SIG-M5 treated with dmso at 0.1 percent for 504 hours (cell line): ENCODE data around the gene ARHGAP22.
"Not testable (repeated sequence)": the region's sequence is repeated elsewhere in the genome, so short reads cannot be mapped to it uniquely, and the experiment has no call there.

ENCODE experiments used
- DNase-seq: peaks from one replicate; lab custom pipeline; 2025; ENCODE audit not compliant: unreplicated experiment; lab: John Stamatoyannopoulos, UW

The ARHGAP22 gene

DNA sequence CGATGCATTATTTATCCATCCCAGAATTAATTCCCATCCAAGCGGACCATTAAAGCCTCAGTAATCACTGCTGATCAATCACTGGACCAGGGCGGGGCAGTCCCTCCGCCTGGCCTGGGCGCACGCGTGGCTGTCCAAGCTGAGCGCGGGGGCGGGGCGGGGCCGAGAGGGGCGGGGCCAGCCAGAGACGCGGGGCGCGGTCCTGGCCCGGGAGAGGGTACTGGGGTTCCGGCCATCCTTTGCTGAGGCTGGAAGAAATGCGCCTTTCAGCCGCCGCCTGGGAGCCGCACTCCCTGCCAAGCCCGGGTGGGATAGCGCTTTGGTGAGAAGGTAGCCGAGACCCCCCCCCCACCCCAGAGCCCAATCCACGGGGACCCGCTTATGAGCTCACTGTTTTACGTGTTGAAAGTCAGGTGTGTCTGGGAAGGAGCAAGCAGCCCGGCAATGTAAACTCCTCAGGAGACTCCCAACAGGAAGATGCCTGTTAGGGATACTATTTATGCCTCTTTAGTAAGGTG, at the start of gene ARHGAP22:
TSS of gene ARHGAP22 (minus strand) at position 83 of the 518 bp plus-strand sequence. CDS start 277 bp downstream, outside the sequence.
- DNase-seq, result no peak

DNA sequence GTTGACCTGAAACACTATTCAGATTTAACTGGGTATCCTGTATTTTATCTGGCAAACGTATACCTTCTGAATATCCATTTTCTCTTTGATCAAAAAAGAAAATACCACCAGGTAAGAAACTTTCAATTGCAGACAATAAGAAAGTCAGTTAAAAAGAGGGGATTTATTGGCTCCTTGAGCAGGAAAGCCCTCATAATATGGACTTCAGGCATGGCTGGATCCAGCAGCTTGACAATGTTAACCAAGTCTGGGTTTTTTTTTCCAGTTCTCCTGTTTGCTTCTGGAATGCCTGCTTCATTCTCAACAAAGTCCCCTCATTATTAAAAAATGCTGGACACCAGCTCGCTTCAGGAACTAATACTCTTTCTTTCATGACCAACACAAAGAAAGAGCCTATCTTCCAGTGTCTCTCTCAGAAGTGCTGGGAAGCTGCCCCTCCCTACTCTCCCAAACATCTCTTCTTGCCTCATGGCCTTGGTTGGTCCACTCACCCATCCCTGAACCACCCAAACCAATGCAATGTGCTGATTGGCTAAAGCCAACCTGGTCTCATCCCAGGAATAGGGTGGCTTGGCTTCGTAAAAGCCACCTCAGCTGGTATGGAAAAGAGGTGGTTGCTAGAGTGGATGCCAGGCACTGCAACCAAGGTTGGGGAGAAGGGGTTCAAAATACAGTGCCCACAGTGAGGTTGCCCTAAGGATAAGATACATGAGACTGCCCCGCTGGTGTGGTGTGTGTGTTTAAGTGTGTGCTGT, 49.2 kb upstream of the ARHGAP22 start:
- DNase-seq, result no peak

DNA sequence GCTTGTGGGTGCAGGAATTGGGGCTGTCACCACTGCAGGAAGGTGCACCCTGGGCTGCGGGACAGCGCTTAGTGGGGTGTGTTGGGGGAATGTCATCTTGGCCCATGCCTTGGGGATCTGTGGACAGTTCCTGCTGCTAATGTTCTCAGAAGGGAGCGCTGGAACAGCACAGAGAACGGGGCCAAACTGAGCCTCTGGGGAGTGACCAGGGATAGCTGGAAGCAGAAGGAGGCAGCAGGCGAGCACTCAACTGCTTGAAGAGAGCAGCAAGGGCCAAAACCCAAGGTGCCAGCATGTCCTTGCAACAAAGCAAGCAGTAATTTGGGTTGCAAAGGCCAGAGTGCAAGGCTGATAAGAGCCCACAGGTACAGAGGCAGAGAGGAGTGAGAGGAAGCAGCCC, 48.5 kb upstream of the ARHGAP22 start:
- no peak for DNase-seq

DNA sequence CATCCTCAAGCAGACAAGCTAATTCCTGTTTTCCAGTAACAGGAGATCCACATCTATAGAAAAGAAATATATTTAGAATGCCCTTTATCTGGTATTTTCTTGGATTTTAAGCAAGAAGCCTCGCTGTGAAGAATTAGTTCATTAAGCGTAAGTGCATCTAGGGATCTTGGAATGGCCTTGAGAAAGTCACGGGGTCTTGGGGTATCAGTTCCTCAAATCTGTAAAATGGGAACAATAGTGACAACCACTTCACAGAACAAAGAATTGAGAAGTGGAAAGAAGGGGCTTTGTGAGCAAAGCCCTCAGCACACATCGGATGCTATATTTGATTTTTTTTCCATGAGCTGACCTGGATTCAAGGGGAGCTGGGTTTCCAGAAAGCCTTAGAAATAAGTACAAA, 47.5 kb upstream of the ARHGAP22 start:
- no peak for DNase-seq

DNA sequence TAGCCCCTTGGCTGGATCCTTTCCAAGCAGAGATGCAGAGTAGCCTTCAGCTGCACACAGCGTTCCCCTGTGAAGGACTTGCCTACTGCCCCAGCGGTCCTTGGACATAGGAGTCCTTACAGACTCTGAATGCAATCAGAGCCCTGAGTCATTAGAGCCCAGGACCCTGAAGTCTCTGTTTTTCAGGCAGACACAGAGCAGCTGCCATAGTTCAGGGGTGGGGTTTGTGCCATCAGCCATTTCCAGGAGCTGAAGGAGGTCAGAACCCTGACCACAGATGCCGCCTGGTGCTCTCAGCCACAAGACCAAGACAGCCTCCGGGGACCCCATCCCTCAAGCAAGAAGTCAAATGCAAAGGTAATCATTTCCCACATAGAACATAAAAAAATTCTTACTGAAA, 47.0 kb upstream of the ARHGAP22 start:
- DNase-seq, result no peak

DNA sequence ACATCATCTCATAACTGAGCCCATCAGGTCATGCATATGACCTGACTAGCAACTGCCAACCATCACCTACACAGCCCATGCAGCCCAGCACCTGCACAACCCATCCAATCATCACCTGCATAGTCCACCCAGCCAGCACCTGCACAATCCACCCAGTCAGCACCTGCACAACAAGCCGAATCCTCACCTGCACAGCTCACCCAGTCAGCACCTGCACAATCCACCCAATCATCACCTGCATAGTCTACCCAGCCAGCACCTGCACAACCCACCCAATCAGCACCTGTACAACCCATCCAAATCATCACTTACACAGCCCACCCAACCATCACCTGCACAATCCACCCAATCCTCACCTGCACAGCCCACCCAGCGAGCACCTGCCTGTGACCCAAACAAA, 46.4 kb upstream of the ARHGAP22 start:
- DNase-seq, result no peak

- DNase-seq, result no peak
Measured at GRCh38 chr10:48649349-48649944, 44.6 kb upstream of the ARHGAP22 start.

- no peak for DNase-seq
Measured at GRCh38 chr10:48648172-48648942, 43.5 kb upstream of the ARHGAP22 start.

DNA sequence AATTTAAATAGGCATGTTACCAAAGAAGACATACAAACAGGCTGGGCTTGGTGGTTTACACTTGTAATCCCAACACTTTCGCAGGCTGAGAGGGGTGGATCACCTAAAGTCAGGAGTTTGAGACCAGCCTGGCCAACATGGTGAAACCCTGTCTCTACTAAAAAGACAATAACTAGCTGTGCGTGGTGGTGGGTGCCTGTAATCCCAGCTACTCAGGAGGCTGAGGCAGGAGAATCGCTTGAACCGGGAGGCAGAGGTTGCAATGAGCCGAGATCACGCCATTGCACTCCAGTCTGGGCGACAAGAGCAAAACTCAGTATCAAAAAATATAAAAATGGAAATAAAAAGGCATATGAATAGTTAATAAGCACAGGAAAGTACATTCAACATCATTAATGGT, 42.2 kb upstream of the ARHGAP22 start:
- not testable (repeated sequence) for DNase-seq

GRCh38 chr10:48645600-48645999, 40.7 kb upstream of the ARHGAP22 start:
- no peak for DNase-seq

GRCh38 chr10:48641099-48641690, 36.3 kb upstream of the ARHGAP22 start:
- DNase-seq, result not testable (repeated sequence)

DNA sequence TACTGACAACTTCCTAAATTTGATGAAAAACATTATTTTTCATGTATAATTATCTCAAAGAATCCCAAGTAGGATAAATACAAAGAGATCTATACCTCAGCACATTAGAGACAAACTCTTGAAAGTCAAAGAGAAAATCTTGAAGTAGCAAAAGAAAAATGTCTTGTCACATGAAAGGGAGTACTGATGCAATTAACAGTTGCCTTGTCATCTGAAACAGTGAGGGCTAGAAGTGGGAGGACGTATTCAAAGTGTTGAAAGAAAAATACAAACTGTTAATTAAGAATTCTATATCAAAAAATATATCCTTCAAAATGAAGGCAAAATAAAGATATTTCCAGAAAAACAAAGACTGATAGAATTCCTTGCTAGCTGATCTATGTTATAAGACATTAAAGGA, 35.5 kb upstream of the ARHGAP22 start:
- no peak for DNase-seq

- DNase-seq, result no peak
Measured at GRCh38 chr10:48639632-48640031, 34.8 kb upstream of the ARHGAP22 start.

DNA sequence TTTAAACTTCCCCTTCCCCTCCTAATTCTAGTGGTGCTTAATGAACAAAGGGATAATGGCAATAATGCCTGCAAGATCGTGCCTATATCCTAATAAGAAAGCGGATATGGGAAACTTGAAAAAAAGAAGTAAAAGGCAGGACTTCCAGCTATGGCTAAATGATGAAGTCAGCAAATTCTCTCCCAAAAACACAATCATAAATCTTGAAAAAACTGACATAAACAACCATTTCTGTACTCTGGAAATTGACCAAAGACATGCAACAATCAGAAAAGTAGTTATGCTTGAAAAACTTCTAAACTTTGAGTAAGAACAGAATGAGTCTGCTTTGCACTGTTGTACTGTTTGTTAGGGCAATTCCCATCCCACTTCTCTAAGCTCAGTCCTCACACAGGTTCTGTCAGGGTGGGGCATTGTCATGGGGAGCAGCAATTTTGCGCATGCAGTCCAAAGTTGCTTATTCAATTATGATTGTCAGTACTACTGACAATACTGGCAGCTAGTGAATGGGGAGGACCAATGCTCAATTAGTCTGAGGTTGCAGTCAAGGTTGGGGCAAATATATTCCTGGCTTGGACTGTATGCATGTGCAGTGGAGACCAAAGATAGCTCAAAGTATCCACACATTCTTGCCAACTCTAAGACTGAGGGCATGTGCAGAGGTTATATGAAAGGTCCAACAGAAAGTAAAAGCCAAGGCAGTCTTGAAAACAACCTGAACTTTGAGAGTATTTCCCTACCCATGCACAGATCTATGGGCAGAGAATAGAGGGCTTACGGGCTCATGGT, 34.1 kb upstream of the ARHGAP22 start:
- DNase-seq, result no peak

DNA sequence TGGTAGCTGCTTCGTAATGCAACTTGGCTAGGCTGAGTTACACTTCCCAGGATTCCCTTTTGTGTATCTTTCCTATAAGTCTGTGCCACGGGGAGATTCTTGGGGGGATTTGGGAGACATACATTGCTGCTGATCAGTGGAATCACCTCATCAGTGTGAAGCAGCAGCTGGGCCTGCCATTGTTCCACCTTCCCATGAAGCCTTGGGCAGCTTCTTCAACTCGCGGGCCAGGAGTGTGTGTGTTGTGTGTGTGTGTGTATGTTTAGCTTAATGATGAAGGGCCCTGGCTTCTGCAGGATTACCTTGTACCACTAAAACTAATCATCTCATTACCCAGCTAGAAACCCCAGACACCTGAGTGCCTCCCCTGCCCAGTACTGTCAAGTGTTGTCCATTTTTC, 33.3 kb upstream of the ARHGAP22 start:
- no peak for DNase-seq

GRCh38 chr10:48636901-48637300, 32.0 kb upstream of the ARHGAP22 start:
- DNase-seq, result no peak

GRCh38 chr10:48636231-48636630, 31.4 kb upstream of the ARHGAP22 start:
- DNase-seq, result no peak

- no peak for DNase-seq
Measured at GRCh38 chr10:48634984-48635557, 30.2 kb upstream of the ARHGAP22 start.

DNA sequence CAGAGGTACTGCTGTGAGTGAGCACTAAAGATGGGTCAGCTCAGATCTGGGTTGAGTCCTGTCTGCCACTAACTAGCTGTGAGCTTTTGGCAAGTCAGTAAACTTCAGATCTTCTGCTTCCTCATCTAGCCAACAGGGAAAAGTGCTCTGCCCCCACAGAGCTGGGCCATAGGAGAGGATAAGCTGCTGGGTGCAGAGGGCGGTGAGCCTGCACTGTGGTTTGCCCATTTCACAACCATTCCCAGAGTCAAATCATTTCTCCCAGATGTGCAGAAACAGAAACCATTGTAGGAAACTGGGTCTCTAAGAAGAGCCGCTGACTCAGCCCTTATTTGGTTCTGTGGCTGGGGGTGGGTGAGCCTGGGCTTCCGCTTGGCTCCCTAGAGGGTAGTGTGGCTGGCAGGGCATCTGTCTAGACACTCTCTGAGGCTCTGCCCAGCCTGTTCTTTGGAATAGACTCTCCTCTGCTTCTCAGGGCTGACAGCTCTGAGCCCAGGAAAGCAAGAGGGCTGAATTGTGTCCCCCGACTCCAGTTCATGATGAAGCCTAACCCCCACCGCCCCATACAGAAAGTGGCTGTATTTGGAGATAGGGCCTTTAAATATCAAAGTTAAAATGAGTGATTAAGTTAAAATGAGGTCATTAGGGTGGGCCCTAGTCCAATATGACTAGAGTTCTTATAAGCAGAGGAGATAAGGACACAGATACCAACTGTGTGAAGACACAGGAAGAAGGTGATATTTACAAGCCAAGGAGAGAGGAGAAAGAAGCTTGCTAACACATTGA, 29.5 kb upstream of the ARHGAP22 start:
- DNase-seq, result peak; percentile 86
